Measurements from ENCODE around the gene SCGB2B2. TPM values are rescaled to one million over a fixed set of nuclear protein-coding genes. Genes with fewer than 3 reads are reported as not detected.

SCGB2B2 gene
- total RNA-seq, 1 donor from 2014 or later: 0.83 TPM

Other genes with a start within 250 kb of the SCGB2B2 start
- 126 and 130 TPM in 2 replicates for gene UBA2, start 248.8 kb downstream of the SCGB2B2 start, total RNA-seq
- gene WTIP, start 195.4 kb downstream of the SCGB2B2 start, total RNA-seq: 0.27 and 0.37 TPM in 2 replicates
- 23.9 and 24.0 TPM in 2 replicates for gene ZNF302, start 519 bp upstream of the SCGB2B2 start, total RNA-seq
- 6.5 and 6.8 TPM in 2 replicates for gene ZNF181, start 57.1 kb upstream of the SCGB2B2 start, total RNA-seq
- 3.4 and 3.5 TPM in 2 replicates for gene ZNF599, start 96.1 kb upstream of the SCGB2B2 start, total RNA-seq
- 3.2 and 3.5 TPM in 2 replicates for gene ZNF30, start 249.7 kb upstream of the SCGB2B2 start, total RNA-seq